ENCODE data around the gene PSMA5.
A peak's percentile ranks its signal among the peaks of the same experiment; 100 is the strongest.

Gene PSMA5

GRCh38 chr1:109427171-109427467 lies 871 bp upstream of the PSMA5 start:
- TF ChIP-seq ZFX (IDR thresholded peaks at IDR 0.05; ENCODE audit: borderline replicate concordance): no peak
- TF ChIP-seq, protein P1, sequence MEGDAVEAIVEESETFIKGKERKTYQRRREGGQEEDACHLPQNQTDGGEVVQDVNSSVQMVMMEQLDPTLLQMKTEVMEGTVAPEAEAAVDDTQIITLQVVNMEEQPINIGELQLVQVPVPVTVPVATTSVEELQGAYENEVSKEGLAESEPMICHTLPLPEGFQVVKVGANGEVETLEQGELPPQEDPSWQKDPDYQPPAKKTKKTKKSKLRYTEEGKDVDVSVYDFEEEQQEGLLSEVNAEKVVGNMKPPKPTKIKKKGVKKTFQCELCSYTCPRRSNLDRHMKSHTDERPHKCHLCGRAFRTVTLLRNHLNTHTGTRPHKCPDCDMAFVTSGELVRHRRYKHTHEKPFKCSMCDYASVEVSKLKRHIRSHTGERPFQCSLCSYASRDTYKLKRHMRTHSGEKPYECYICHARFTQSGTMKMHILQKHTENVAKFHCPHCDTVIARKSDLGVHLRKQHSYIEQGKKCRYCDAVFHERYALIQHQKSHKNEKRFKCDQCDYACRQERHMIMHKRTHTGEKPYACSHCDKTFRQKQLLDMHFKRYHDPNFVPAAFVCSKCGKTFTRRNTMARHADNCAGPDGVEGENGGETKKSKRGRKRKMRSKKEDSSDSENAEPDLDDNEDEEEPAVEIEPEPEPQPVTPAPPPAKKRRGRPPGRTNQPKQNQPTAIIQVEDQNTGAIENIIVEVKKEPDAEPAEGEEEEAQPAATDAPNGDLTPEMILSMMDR (IDR thresholded peaks at IDR 0.05): no peak
- H3K27ac ChIP-seq: peak overlapping the region; percentile 89

GRCh38 chr1:109425391-109426280 lies 612 bp downstream of the PSMA5 start:
- TF ChIP-seq, protein P1 (IDR thresholded peaks at IDR 0.05): no peak
- TF ChIP-seq ZFX (IDR thresholded peaks at IDR 0.05; ENCODE audit: borderline replicate concordance): no peak

GRCh38 chr1:109423498-109423897 lies 2.8 kb downstream of the PSMA5 start:
- TF ChIP-seq, protein P1 (IDR thresholded peaks at IDR 0.05): no peak
- no peak for TF ChIP-seq ZFX (IDR thresholded peaks at IDR 0.05; ENCODE audit: borderline replicate concordance)
- H3K27ac ChIP-seq: no peak overlapping the region

More at GRCh38 chr1:109425391-109426280, 612 bp downstream of the PSMA5 start:
- H3K27ac ChIP-seq: peak overlapping the region; percentile 89

DNA sequence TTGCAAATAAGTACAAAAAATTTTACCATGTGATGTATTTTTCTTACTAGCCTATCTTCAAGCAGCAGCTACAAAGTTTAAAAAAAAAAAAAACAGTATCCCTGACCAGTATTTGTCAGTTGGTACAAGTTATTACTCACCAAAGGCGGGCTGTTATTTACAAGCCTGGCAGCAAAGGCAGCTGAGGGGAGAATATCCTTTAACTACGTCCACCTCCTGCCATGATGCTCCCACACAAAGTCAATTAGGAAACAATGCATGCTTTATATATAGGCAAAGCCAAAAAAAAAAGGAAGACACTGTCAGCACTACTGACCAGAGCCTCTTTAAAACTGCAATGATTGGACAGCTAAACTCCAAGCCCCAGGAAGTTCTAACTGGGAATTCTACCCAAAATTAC lies 13.7 kb downstream of the PSMA5 start:
- no peak overlapping the region for H3K27ac ChIP-seq
- TF ChIP-seq, protein P1 (IDR thresholded peaks at IDR 0.05): no peak
- TF ChIP-seq ZFX (IDR thresholded peaks at IDR 0.05; ENCODE audit: borderline replicate concordance): no peak

DNA sequence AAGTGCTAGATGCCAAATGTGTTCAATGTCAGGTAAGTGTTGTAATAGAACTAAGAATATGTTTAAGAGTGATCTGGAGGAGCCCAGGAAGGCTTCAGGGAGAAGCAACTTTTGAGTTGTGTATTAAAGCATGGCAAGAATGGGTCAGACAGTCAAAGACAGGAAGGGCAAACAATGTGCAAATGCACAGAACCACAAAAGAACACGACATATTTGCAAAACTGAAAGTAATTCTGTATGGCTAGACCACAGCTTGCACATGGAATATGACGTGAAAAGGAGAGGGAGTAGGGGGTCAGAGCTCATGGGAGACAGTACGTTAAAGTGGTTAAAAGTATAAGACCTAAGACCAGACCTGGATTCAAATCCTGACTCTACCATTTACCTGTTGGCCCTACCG lies 21.4 kb downstream of the PSMA5 start:
- TF ChIP-seq, protein P1 (IDR thresholded peaks at IDR 0.05): no peak
- TF ChIP-seq ZFX (IDR thresholded peaks at IDR 0.05; ENCODE audit: borderline replicate concordance): no peak
- H3K27ac ChIP-seq: no peak overlapping the region

- H3K27ac ChIP-seq: no peak overlapping the region
- no peak for TF ChIP-seq ZFX (IDR thresholded peaks at IDR 0.05; ENCODE audit: borderline replicate concordance)
- TF ChIP-seq, protein P1 (IDR thresholded peaks at IDR 0.05): no peak
These were observed 24.2 kb downstream of the PSMA5 start for GRCh38 chr1:109402025-109402424.

GRCh38 chr1:109400035-109400655 lies 26.1 kb downstream of the PSMA5 start:
- H3K27ac ChIP-seq: no peak overlapping the region
- TF ChIP-seq, protein P1 (IDR thresholded peaks at IDR 0.05): no peak
- no peak for TF ChIP-seq ZFX (IDR thresholded peaks at IDR 0.05; ENCODE audit: borderline replicate concordance)

All from 22Rv1 (cell line).